Endodermal cell (in vitro differentiated cells): ENCODE measurements around the gene LRP4. TPM values are rescaled to one million over a fixed set of nuclear protein-coding genes. Genes with fewer than 3 reads are reported as not detected.

Experiments used
- DNase-seq: peaks from one replicate; pipeline ENCODE4 v3.0.0-alpha.2; 2017
- H3K27ac ChIP-seq: 2 replicates; pipeline ENCODE4 v1.5.1; 2013; ENCODE audit warnings: mild to moderate bottlenecking, low read depth, low read length, moderate library complexity
- H3K27me3 ChIP-seq: 2 replicates; pipeline ENCODE4 v1.6.1; 2013; ENCODE audit warnings: mild to moderate bottlenecking, low read length, moderate library complexity; ENCODE audit not compliant: insufficient read depth, control insufficient read depth, poor library complexity, severe bottlenecking
- H3K36me3 ChIP-seq: 2 replicates; pipeline ENCODE4 v1.7.0; 2013; ENCODE audit warnings: mild to moderate bottlenecking, low read length, moderate library complexity; ENCODE audit not compliant: control insufficient read depth, insufficient read depth
- H3K4me1 ChIP-seq: one replicate; pipeline ENCODE4 v1.7.0; 2013; ENCODE audit warnings: low read length; ENCODE audit not compliant: control insufficient read depth, insufficient read depth
- H3K4me3 ChIP-seq: 2 replicates; pipeline ENCODE4 v1.5.1; 2013; ENCODE audit warnings: mild to moderate bottlenecking, low read length, moderate library complexity
- H3K9ac ChIP-seq: 2 replicates; pipeline ENCODE4 v1.6.1; 2013; ENCODE audit warnings: mild to moderate bottlenecking, low read length, moderate library complexity; ENCODE audit not compliant: poor library complexity, severe bottlenecking; ENCODE audit errors: extremely low read depth
- H3K9me3 ChIP-seq: 2 replicates; pipeline ENCODE4 v1.6.1; 2013; ENCODE audit warnings: mild to moderate bottlenecking, low read length, moderate library complexity; ENCODE audit not compliant: control insufficient read depth
- H3K27ac Mint-ChIP-seq: 2 replicates; pipeline ENCODE4 v1.8.0; 2020; ENCODE audit warnings: mixed read lengths
- H3K27me3 Mint-ChIP-seq: 2 replicates; pipeline ENCODE4 v1.8.0; 2021; ENCODE audit warnings: mild to moderate bottlenecking, mixed read lengths; ENCODE audit not compliant: insufficient read depth
- H3K36me3 Mint-ChIP-seq: 2 replicates; pipeline ENCODE4 v1.8.0; 2020; ENCODE audit warnings: low read depth, mixed read lengths
- H3K4me1 Mint-ChIP-seq: 2 replicates; pipeline ENCODE4 v1.8.0; 2020; ENCODE audit warnings: mixed read lengths
- H3K4me3 Mint-ChIP-seq: 2 replicates; pipeline ENCODE4 v1.8.0; 2020; ENCODE audit warnings: mild to moderate bottlenecking, moderate library complexity, mixed read lengths
- H3K9me3 Mint-ChIP-seq: 2 replicates; pipeline ENCODE4 v1.8.0; 2020; ENCODE audit warnings: mild to moderate bottlenecking, mixed read lengths
- WGBS, 2 experiments: methylation state at CpG; one replicate each; pipeline versions ENCODE4 v1.1.5 to v1.1.7; 2013; ENCODE audit warnings: missing lambda C conversion rate in 2 of 2, mixed read lengths in 1 of 2; ENCODE audit not compliant: insufficient coverage in 1 of 2, insufficient read length in 1 of 2; 5-methylcytosine and 5-hydroxymethylcytosine counted together
- total RNA-seq, 2 donors: library from RNA; stranded (reverse); fragmentation: NEBNext Ultra II Directional in 1 of 2; extraction: Animal tissue kit (Norgen Biotek cat#: 25700) in 1 of 2; gene quantifications; 2 replicates in 1 of 2; 3 replicates in 1 of 2; pipeline ENCODE4 v1.2.1, GENCODE V29; 2021
- TF ChIP-seq, protein P1 (sequence below): fragments of 200-600 bp; sonication (generic); conservative IDR thresholded peaks from 2 replicates; pipeline ENCODE4 v1.5.0; 2021; ENCODE audit warnings: antibody characterized with exemption, mild to moderate bottlenecking

Gene LRP4
- total RNA-seq, 2 donors from 2014 or later: 12.6 to 13.6 TPM

DNA sequence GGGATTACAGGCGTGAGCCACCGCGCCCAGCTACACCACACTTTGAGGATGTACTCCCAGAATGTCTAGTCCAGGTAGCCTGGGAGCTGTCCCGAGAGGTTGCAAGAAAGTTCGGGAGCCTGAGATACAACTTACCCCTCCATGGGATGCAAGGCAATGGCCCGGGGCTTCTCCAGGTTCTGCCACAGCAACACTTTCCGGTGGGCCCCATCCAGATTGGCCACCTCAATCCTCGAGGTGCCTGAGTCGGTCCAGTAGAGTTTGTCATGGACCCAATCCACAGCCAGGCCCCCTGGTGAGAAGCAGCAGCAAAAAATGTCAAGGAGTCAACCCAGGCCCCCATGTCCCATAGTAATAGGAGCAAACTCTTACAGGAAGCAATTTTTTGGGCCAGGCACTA lies 25.5 kb downstream of the LRP4 start:
- no peaks in the 10 kb centered on the region for H3K9me3 Mint-ChIP-seq
- Histone ChIP-seq H3K27me3 (no peaks in the 10 kb centered on the region), H3K9ac (no peak overlapping the region), H3K4me1 (no peaks in the 10 kb centered on the region), H3K36me3 (peaks cover 6% of the 10 kb centered on the region), H3K27ac (no peak overlapping the region), H3K9me3 (no peaks in the 10 kb centered on the region), H3K4me3 (no peak overlapping the region)
- no peak for DNase-seq
- H3K27me3 Mint-ChIP-seq: no peaks in the 10 kb centered on the region
- no peak overlapping the region for H3K4me3 Mint-ChIP-seq
- H3K4me1 Mint-ChIP-seq: no peaks in the 10 kb centered on the region
- peaks cover 15% of the 10 kb centered on the region for H3K36me3 Mint-ChIP-seq
- no peak overlapping the region for H3K27ac Mint-ChIP-seq
- WGBS, 2 experiments: 91 to 94% methylated on average over 7 to 9 of the region's 9 CpGs
- TF ChIP-seq, protein P1, sequence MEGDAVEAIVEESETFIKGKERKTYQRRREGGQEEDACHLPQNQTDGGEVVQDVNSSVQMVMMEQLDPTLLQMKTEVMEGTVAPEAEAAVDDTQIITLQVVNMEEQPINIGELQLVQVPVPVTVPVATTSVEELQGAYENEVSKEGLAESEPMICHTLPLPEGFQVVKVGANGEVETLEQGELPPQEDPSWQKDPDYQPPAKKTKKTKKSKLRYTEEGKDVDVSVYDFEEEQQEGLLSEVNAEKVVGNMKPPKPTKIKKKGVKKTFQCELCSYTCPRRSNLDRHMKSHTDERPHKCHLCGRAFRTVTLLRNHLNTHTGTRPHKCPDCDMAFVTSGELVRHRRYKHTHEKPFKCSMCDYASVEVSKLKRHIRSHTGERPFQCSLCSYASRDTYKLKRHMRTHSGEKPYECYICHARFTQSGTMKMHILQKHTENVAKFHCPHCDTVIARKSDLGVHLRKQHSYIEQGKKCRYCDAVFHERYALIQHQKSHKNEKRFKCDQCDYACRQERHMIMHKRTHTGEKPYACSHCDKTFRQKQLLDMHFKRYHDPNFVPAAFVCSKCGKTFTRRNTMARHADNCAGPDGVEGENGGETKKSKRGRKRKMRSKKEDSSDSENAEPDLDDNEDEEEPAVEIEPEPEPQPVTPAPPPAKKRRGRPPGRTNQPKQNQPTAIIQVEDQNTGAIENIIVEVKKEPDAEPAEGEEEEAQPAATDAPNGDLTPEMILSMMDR: no peak

DNA sequence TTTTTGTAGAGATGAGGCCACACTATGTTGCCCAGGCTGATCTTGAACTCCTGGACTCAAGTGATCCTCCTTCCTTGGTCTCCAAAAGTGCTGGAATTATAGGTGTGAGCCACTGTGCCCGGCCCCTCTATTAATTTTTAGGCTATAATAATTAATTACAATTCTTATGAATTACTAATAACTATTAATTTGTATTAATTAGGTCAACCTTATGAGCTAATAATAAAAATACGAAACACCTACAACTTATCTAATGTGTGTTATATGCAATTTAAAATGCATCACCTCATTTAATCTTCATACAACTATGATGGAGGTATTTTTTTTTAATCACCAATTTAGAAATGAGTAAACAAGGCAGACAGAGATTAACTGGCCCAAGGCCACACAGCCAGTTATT lies 26.2 kb downstream of the LRP4 start:
- Mint-ChIP-seq H3K4me3 (no peak overlapping the region), H3K27ac (no peak overlapping the region), H3K36me3 (peaks cover 15% of the 10 kb centered on the region), H3K9me3 (no peaks in the 10 kb centered on the region), H3K4me1 (no peaks in the 10 kb centered on the region), H3K27me3 (no peaks in the 10 kb centered on the region)
- H3K4me3 ChIP-seq: no peak overlapping the region
- H3K9ac ChIP-seq: no peak overlapping the region
- H3K36me3 ChIP-seq: peaks cover 6% of the 10 kb centered on the region
- H3K27ac ChIP-seq: no peak overlapping the region
- TF ChIP-seq, protein P1: no peak
- WGBS, 2 experiments: no CpG with 5 or more reads among the region's 2 CpGs
- H3K27me3 ChIP-seq: no peaks in the 10 kb centered on the region
- H3K9me3 ChIP-seq: no peaks in the 10 kb centered on the region
- H3K4me1 ChIP-seq: no peaks in the 10 kb centered on the region
- DNase-seq: no peak

DNA sequence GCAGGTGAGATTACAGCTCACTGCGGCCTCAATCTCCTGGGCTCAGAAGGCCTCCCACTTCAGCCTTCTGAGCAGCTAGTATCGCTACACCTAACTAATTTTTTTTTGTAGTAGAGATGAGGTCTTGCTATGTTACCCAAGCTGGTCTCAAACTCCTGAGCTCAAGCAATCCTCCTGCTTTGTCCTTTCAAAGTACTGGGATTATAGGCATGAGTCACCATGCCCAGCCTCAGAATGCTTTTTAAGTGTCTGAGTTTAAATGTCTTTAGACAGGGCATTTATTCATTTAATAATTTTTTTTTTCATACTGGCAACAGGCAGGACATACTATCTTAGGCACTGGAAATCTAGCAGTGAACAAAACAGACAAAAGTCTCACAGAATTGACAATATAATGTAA lies 27.7 kb downstream of the LRP4 start:
- DNase-seq: no peak
- H3K36me3 Mint-ChIP-seq: peaks cover 26% of the 10 kb centered on the region
- H3K9ac ChIP-seq: no peak overlapping the region
- no peak overlapping the region for H3K4me3 ChIP-seq
- H3K27me3 ChIP-seq: no peaks in the 10 kb centered on the region
- no peak overlapping the region for H3K27ac Mint-ChIP-seq
- TF ChIP-seq, protein P1: no peak
- H3K36me3 ChIP-seq: peaks cover 1% of the 10 kb centered on the region
- no peak overlapping the region for H3K4me3 Mint-ChIP-seq
- H3K4me1 Mint-ChIP-seq: no peaks in the 10 kb centered on the region
- H3K27me3 Mint-ChIP-seq: no peaks in the 10 kb centered on the region
- no peaks in the 10 kb centered on the region for H3K9me3 ChIP-seq
- H3K9me3 Mint-ChIP-seq: no peaks in the 10 kb centered on the region
- 85 to 100% methylated on average over 2 of the region's 2 CpGs for WGBS, 2 experiments
- H3K4me1 ChIP-seq: no peaks in the 10 kb centered on the region
- H3K27ac ChIP-seq: no peak overlapping the region
